IMR-90 (cell line): ENCODE results near the gene LILRB1. TPM values are rescaled to one million over a fixed set of nuclear protein-coding genes. Genes with fewer than 3 reads are reported as not detected.
"Not testable (repeated sequence)": the region's sequence is repeated elsewhere in the genome, so short reads cannot be mapped to it uniquely, and the experiment has no call there.

Experiments
- ATAC-seq: fragments of 200-7000 bp; cut with Tn5 transposase; 2 replicates; pipeline ENCODE4 v1.9.1; 2020; ENCODE audit warnings: low read depth, mild to moderate bottlenecking, moderate library complexity
- BruUV-seq: library from RNA; stranded (reverse); fragments of 400-500 nt; replicated peaks from 2 replicates; lab custom pipeline; 2021; lab: Mats Ljungman, UMichigan
- CTCF ChIA-PET: fragments of 300-600 bp; formaldehyde crosslinking; extraction: SDS; loops from one replicate; lab custom pipeline; 2021; ENCODE audit warnings: antibody characterized with exemption; lab: Yijun Ruan, JAX
- POLR2A ChIA-PET: fragments of 300-600 bp; sonication (Branson Sonifier 250); formaldehyde crosslinking; loops from one replicate; lab custom pipeline; 2022; ENCODE audit warnings: antibody characterized with exemption; ENCODE audit not compliant: unreplicated experiment; lab: Charles Lee
- DNase-seq: peaks from one replicate; pipeline ENCODE4 v3.0.0; 2013
- H2AFZ ChIP-seq: replicated peaks from 2 replicates; pipeline ENCODE3; 2013; ENCODE audit warnings: low read length, mild to moderate bottlenecking; ENCODE audit not compliant: poor library complexity
- H2AK5ac ChIP-seq: 2 replicates; pipeline ENCODE4 v1.6.1; 2013; ENCODE audit warnings: low read depth, low read length, inconsistent platforms
- H2AK9ac ChIP-seq: replicated peaks from 2 replicates; pipeline ENCODE3; 2013; ENCODE audit warnings: mild to moderate bottlenecking, low read depth, low read length, moderate library complexity; ENCODE audit not compliant: poor library complexity
- H2BK120ac ChIP-seq: 2 replicates; pipeline ENCODE4 v1.6.1; 2013; ENCODE audit warnings: low read depth, low read length, inconsistent platforms
- H2BK15ac ChIP-seq: 3 replicates; pipeline ENCODE4 v1.6.1; 2013; ENCODE audit warnings: low read depth, low read length, inconsistent platforms
- H2BK20ac ChIP-seq: 2 replicates; pipeline ENCODE4 v1.6.1; 2013; ENCODE audit warnings: low read depth, mild to moderate bottlenecking, inconsistent platforms, low read length, moderate library complexity
- H2BK5ac ChIP-seq: 2 replicates; pipeline ENCODE4 v1.6.1; 2013; ENCODE audit warnings: mild to moderate bottlenecking, low read depth, low read length, inconsistent platforms; ENCODE audit not compliant: poor library complexity, severe bottlenecking
- H3K14ac ChIP-seq: replicated peaks from 2 replicates; pipeline ENCODE4 v1.6.1; 2013; ENCODE audit warnings: low read depth, low read length, inconsistent platforms
- H3K18ac ChIP-seq: 2 replicates; pipeline ENCODE4 v1.6.1; 2013; ENCODE audit warnings: low read depth, low read length, control low read depth
- H3K23ac ChIP-seq: 2 replicates; pipeline ENCODE4 v1.6.1; 2013; ENCODE audit warnings: low read depth, low read length, inconsistent platforms
- H3K27ac ChIP-seq: 2 replicates; pipeline ENCODE4 v1.5.1; 2013; ENCODE audit warnings: mild to moderate bottlenecking, control low read depth, low read length; ENCODE audit not compliant: insufficient read depth
- H3K27me3 ChIP-seq: 2 replicates; pipeline ENCODE4 v1.6.1; 2013; ENCODE audit warnings: low read length; ENCODE audit not compliant: control insufficient read depth, insufficient read depth
- H3K36me3 ChIP-seq: 2 replicates; pipeline ENCODE4 v1.6.1; 2013; ENCODE audit warnings: low read length, mixed read lengths; ENCODE audit not compliant: control insufficient read depth, insufficient read depth
- H3K4ac ChIP-seq: 2 replicates; pipeline ENCODE4 v1.6.1; 2013; ENCODE audit warnings: low read depth, low read length, inconsistent platforms
- H3K4me1 ChIP-seq: 2 replicates; pipeline ENCODE4 v1.6.1; 2013; ENCODE audit warnings: low read length, mixed read lengths; ENCODE audit not compliant: control insufficient read depth, insufficient read depth
- H3K4me2 ChIP-seq: 2 replicates; pipeline ENCODE4 v1.6.1; 2013; ENCODE audit warnings: low read depth, mild to moderate bottlenecking, control low read depth, low read length, moderate library complexity
- H3K4me3 ChIP-seq: 2 replicates; pipeline ENCODE4 v1.5.1; 2013; ENCODE audit warnings: low read depth, mild to moderate bottlenecking, control low read depth, low read length, moderate library complexity; ENCODE audit not compliant: insufficient read depth
- H3K56ac ChIP-seq: 2 replicates; pipeline ENCODE4 v1.6.1; 2013; ENCODE audit warnings: low read length, inconsistent platforms; ENCODE audit not compliant: insufficient read depth; ENCODE audit errors: extremely low read depth
- H3K79me1 ChIP-seq, 2 experiments: 2 replicates each; pipeline ENCODE4 v1.6.1; 2013; ENCODE audit warnings: low read length in 2 of 2, inconsistent platforms in 1 of 2, low read depth in 1 of 2
- H3K9ac ChIP-seq: 2 replicates; pipeline ENCODE4 v1.6.1; 2013; ENCODE audit warnings: low read depth, low read length, control low read depth
- H3K9me1 ChIP-seq: 2 replicates; pipeline ENCODE4 v1.6.1; 2013; ENCODE audit warnings: low read length, inconsistent platforms; ENCODE audit not compliant: insufficient read depth
- H3K9me3 ChIP-seq: 2 replicates; pipeline ENCODE4 v1.6.1; 2013; ENCODE audit warnings: low read length; ENCODE audit not compliant: control insufficient read depth, insufficient read depth
- H4K20me1 ChIP-seq: 2 replicates; pipeline ENCODE4 v1.6.1; 2013; ENCODE audit warnings: low read length, inconsistent platforms; ENCODE audit not compliant: insufficient read depth
- H4K5ac ChIP-seq: 2 replicates; pipeline ENCODE4 v1.6.1; 2013; ENCODE audit warnings: mild to moderate bottlenecking, low read depth, low read length, control low read depth
- H4K8ac ChIP-seq, 2 experiments: 2 replicates each; pipeline ENCODE4 v1.6.1; 2013; ENCODE audit warnings: low read depth in 2 of 2, low read length in 2 of 2, control low read depth in 1 of 2, inconsistent platforms in 1 of 2
- H4K91ac ChIP-seq: 2 replicates; pipeline ENCODE4 v1.6.1; 2013; ENCODE audit warnings: low read depth, low read length, inconsistent platforms; ENCODE audit not compliant: insufficient read depth
- CEBPB ChIP-seq: IDR thresholded peaks from 2 replicates; pipeline ENCODE4 v1.6.1; 2012; ENCODE audit warnings: low read depth, low read length, improper control_type of control experiment
- MAFK ChIP-seq: IDR thresholded peaks from 2 replicates; pipeline ENCODE4 v1.6.1; 2012; ENCODE audit warnings: low read depth, low read length, improper control_type of control experiment
- POLR2A ChIP-seq: IDR thresholded peaks from 2 replicates; pipeline ENCODE4 v1.6.1; 2012; ENCODE audit warnings: mild to moderate bottlenecking, low read depth, low read length
- RCOR1 ChIP-seq: IDR thresholded peaks from 2 replicates; pipeline ENCODE4 v1.6.1; 2012; ENCODE audit warnings: mild to moderate bottlenecking, low read length, improper control_type of control experiment; ENCODE audit not compliant: insufficient replicate concordance
- RFX5 ChIP-seq: IDR thresholded peaks from 2 replicates; pipeline ENCODE4 v1.8.0; 2012; ENCODE audit warnings: low read depth, mild to moderate bottlenecking, low read length, moderate library complexity
- SMC3 ChIP-seq: fragments of 150-350 bp; IDR thresholded peaks from 2 replicates; pipeline ENCODE4 v1.6.1; 2016; ENCODE audit warnings: low read depth, mild to moderate bottlenecking, antibody characterized with exemption, low read length, moderate library complexity
- USF2 ChIP-seq: fragments of 150-350 bp; IDR thresholded peaks from 2 replicates; pipeline ENCODE4 v1.6.1; 2017; ENCODE audit warnings: mild to moderate bottlenecking, antibody characterized with exemption, low read length, low read depth
- WGBS, 2 experiments: methylation state at CpG; one replicate each; pipeline versions ENCODE4 v1.1.5 to v1.1.7; 2013; ENCODE audit warnings: missing lambda C conversion rate in 2 of 2; ENCODE audit not compliant: insufficient read length in 1 of 2; ENCODE audit errors: extremely low coverage in 2 of 2; 5-methylcytosine and 5-hydroxymethylcytosine counted together
- dilution Hi-C: fragments of 300-500 bp; cut with HindIII; formaldehyde crosslinking; loops from one replicate; pipeline ENCODE4 v1.14.3; 2018; ENCODE audit warnings: low sequenced_read_pairs; ENCODE audit not compliant: unreplicated experiment
- in situ Hi-C: fragments of 300-500 bp; cut with MboI; formaldehyde crosslinking; loops from 3 replicates; pipeline ENCODE4 v1.14.3; 2019; ENCODE audit warnings: low sequenced_read_pairs, inconsistent platforms, mixed read lengths
- intact Hi-C: fragments of 100-400 bp; cut with micrococcal nuclease; formaldehyde crosslinking; loops from 2 replicates; pipeline ENCODE4 v1.10.0; 2022
- polyA plus RNA-seq, 3 experiments: library from polyadenylated mRNA; depleted of rRNA; stranded (reverse); fragments of >200 nt; gene quantifications; 2 replicates each; pipeline ENCODE4 v1.2.3, GENCODE V29; 2012; ENCODE audit warnings: low replicate concordance in 1 of 3
- total RNA-seq: library from RNA; depleted of rRNA; stranded (reverse); fragments of >200 nt; gene quantifications from 2 replicates; pipeline ENCODE4 v1.2.3, GENCODE V29; 2012

Gene LILRB1
- total and polyA plus RNA-seq, 2 of the 4 experiments (the other 2 are of a cell fraction) = not detected

GRCh38 chr19:54677217-54677616, 46.9 kb downstream of the LILRB1 start:
- H3K4me2 ChIP-seq = no peak overlapping the region
- no peak for ATAC-seq
- H3K4ac ChIP-seq = no peak overlapping the region
- no peaks in the 10 kb centered on the region for H3K9me1 ChIP-seq
- CTCF ChIA-PET = no interaction called here
- no TSS peak for BruUV-seq
- dilution Hi-C loops = no loop called here
- H2AK5ac ChIP-seq = no peak overlapping the region
- no peak overlapping the region for H4K91ac ChIP-seq
- H2BK20ac ChIP-seq = no peak overlapping the region
- H3K23ac ChIP-seq = no peak overlapping the region
- POLR2A ChIA-PET = no interaction called here
- H4K20me1 ChIP-seq = no peaks in the 10 kb centered on the region
- H3K14ac ChIP-seq = no peak overlapping the region
- no peak for TF ChIP-seq RFX5
- TF ChIP-seq USF2 = no peak
- no peak for TF ChIP-seq MAFK
- TF ChIP-seq RCOR1 = no peak
- TF ChIP-seq POLR2A = no peak
- no peak for TF ChIP-seq CEBPB
- no peak for TF ChIP-seq SMC3
- no peak overlapping the region for H2BK5ac ChIP-seq
- H3K36me3 ChIP-seq = no peaks in the 10 kb centered on the region
- no peak overlapping the region for H4K8ac ChIP-seq
- intact Hi-C loops = no loop called here
- no peak overlapping the region for H4K5ac ChIP-seq
- no peak overlapping the region for H3K18ac ChIP-seq
- no peak overlapping the region for H3K56ac ChIP-seq
- H3K4me1 ChIP-seq = no peaks in the 10 kb centered on the region
- H3K79me1 ChIP-seq = no peaks in the 10 kb centered on the region
- H3K9me3 ChIP-seq = peaks cover 3% of the 10 kb centered on the region; the same call in 1 of the 2 replicates
- no peak overlapping the region for H2AK9ac ChIP-seq
- no peak for DNase-seq
- H2BK15ac ChIP-seq = no peak overlapping the region
- H3K4me3 ChIP-seq = no peak overlapping the region
- H3K27me3 ChIP-seq = no peaks in the 10 kb centered on the region
- no peak overlapping the region for H2AFZ ChIP-seq
- no CpG with 5 or more reads among the region's 4 CpGs for WGBS, 2 experiments
- H3K27ac ChIP-seq = no peak overlapping the region
- no peak overlapping the region for H3K9ac ChIP-seq
- in situ Hi-C loops = no loop called here
- no peak overlapping the region for H2BK120ac ChIP-seq

DNA sequence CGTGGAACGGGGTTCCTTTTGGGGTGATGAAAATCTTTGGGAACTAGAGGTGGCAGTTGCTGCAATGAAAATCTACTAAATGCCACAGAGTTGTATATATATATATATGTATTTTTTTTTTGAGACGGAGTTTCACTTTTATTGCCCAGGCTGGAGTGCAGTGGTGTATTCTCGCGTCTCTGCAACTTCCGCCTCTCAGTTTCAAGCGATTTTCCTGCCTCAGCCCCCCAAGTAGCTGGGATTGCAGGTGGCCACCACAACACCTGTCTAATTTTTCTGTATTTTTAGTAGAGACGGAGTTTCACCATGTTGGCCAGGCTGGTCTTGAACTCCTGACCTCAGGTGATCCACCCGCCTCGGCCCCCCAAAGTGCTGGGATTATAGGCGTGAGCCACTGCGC, 51.3 kb downstream of the LILRB1 start:
- H2BK15ac ChIP-seq, H3K4me3 ChIP-seq, H2BK120ac ChIP-seq, H3K4me1 ChIP-seq, H3K9me3 ChIP-seq, in situ Hi-C loops, intact Hi-C loops, POLR2A ChIA-PET, H2AK5ac ChIP-seq, H4K91ac ChIP-seq, BruUV-seq, H4K8ac ChIP-seq, H3K27me3 ChIP-seq, H3K14ac ChIP-seq, H4K5ac ChIP-seq, H3K27ac ChIP-seq, H3K56ac ChIP-seq, H2AK9ac ChIP-seq, H3K4ac ChIP-seq, H2BK5ac ChIP-seq, H2BK20ac ChIP-seq, H3K9ac ChIP-seq, H3K9me1 ChIP-seq, H3K23ac ChIP-seq, H3K18ac ChIP-seq, DNase-seq, H3K4me2 ChIP-seq, H4K20me1 ChIP-seq, H3K36me3 ChIP-seq, dilution Hi-C loops, H2AFZ ChIP-seq, CTCF ChIA-PET, H3K79me1 ChIP-seq, ATAC-seq: not testable (repeated sequence)
- no CpG with 5 or more reads among the region's 12 CpGs for WGBS, 2 experiments
